DOHH2 (cell line): Measurements from ENCODE around the gene PGD.

Experiments used
- H3F3A ChIP-seq: fragments of 200-600 bp; sonication (generic), shearing (Covaris generic); 2 replicates; pipeline ENCODE4 v1.6.0; 2016; ENCODE audit warnings: antibody characterized with exemption, mild to moderate bottlenecking; ENCODE audit not compliant: control insufficient read depth, insufficient read depth
- H3K27ac ChIP-seq: fragments of 200-600 bp; sonication (generic); 2 replicates; pipeline ENCODE4 v1.5.1; 2014; ENCODE audit warnings: low read depth, mild to moderate bottlenecking, low read length, moderate library complexity
- H3K27me3 ChIP-seq: fragments of 200-600 bp; sonication (generic); 2 replicates; pipeline ENCODE4 v1.6.1; 2014; ENCODE audit warnings: mild to moderate bottlenecking, low read length, mixed read lengths; ENCODE audit not compliant: control insufficient read depth
- H3K36me3 ChIP-seq: fragments of 200-600 bp; sonication (generic); 2 replicates; pipeline ENCODE4 v1.6.1; 2014; ENCODE audit warnings: mild to moderate bottlenecking, low read length, moderate library complexity, mixed read lengths; ENCODE audit not compliant: control insufficient read depth
- H3K4me1 ChIP-seq: fragments of 200-600 bp; sonication (generic); 2 replicates; pipeline ENCODE4 v1.6.1; 2014; ENCODE audit warnings: mild to moderate bottlenecking, low read length, mixed read lengths; ENCODE audit not compliant: control insufficient read depth
- H3K4me2 ChIP-seq: fragments of 200-600 bp; sonication (generic); 2 replicates; pipeline ENCODE4 v1.6.0; 2014; ENCODE audit warnings: mild to moderate bottlenecking, low read length, moderate library complexity
- H3K4me3 ChIP-seq: fragments of 200-600 bp; sonication (generic); 2 replicates; pipeline ENCODE4 v1.5.1; 2014; ENCODE audit warnings: mild to moderate bottlenecking, low read length, mixed read lengths
- H3K79me2 ChIP-seq: fragments of 200-600 bp; sonication (generic); 2 replicates; pipeline ENCODE4 v1.6.1; 2014; ENCODE audit warnings: mild to moderate bottlenecking, low read length, mixed read lengths; ENCODE audit not compliant: control insufficient read depth
- H3K9me2 ChIP-seq: fragments of 200-600 bp; sonication (generic); replicated peaks from 2 replicates; pipeline ENCODE4 v1.6.1; 2014; ENCODE audit warnings: mild to moderate bottlenecking, low read length, mixed read lengths; ENCODE audit not compliant: control insufficient read depth
- H3K9me3 ChIP-seq: fragments of 200-600 bp; sonication (generic); 2 replicates; pipeline ENCODE4 v1.6.1; 2014; ENCODE audit warnings: antibody characterized with exemption, low read length, mixed read lengths; ENCODE audit not compliant: control insufficient read depth, insufficient read depth
- H4K20me1 ChIP-seq: fragments of 200-600 bp; sonication (generic); 2 replicates; pipeline ENCODE4 v1.6.0; 2014; ENCODE audit warnings: low read depth, mild to moderate bottlenecking, antibody characterized with exemption, low read length, moderate library complexity; ENCODE audit not compliant: control insufficient read depth, insufficient read depth
- CTCF ChIP-seq: fragments of 200-600 bp; sonication (generic); IDR thresholded peaks from one replicate; pipeline ENCODE4 v1.5.1; 2014; ENCODE audit warnings: antibody characterized with exemption, mild to moderate bottlenecking, low read depth, low read length; ENCODE audit not compliant: poor library complexity, severe bottlenecking
- EZH2phosphoT487 ChIP-seq: fragments of 200-600 bp; sonication (generic); IDR thresholded peaks from 2 replicates; pipeline ENCODE4 v1.6.1; 2017; ENCODE audit warnings: borderline replicate concordance, mild to moderate bottlenecking, antibody characterized with exemption, low read length, moderate library complexity, mixed read lengths

Gene PGD

GRCh38 chr1:10428984-10429383 lies 30.1 kb downstream of the PGD start:
- no peaks in the 10 kb centered on the region for H3K9me2 ChIP-seq
- peaks cover 7% of the 10 kb centered on the region; the same call in 1 of the 2 replicates for H3K36me3 ChIP-seq
- H3K4me1 ChIP-seq: peaks cover 47% of the 10 kb centered on the region
- TF ChIP-seq EZH2phosphoT487 (no peak), CTCF (no peak)
- H3F3A ChIP-seq: no peaks in the 10 kb centered on the region
- peaks cover 33% of the 10 kb centered on the region for H3K79me2 ChIP-seq
- H3K27ac ChIP-seq: no peak overlapping the region
- H3K9me3 ChIP-seq: no peaks in the 10 kb centered on the region
- H3K27me3 ChIP-seq: no peaks in the 10 kb centered on the region
- H4K20me1 ChIP-seq: no peaks in the 10 kb centered on the region
- no peak overlapping the region for H3K4me3 ChIP-seq
- no peak overlapping the region for H3K4me2 ChIP-seq

- Histone ChIP-seq H3K9me3 (no peaks in the 10 kb centered on the region), H4K20me1 (no peaks in the 10 kb centered on the region), H3K9me2 (no peaks in the 10 kb centered on the region), H3K27me3 (no peaks in the 10 kb centered on the region), H3F3A (no peaks in the 10 kb centered on the region), H3K27ac (no peak overlapping the region), H3K79me2 (peaks cover 33% of the 10 kb centered on the region), H3K4me3 (peak overlapping the region; percentile 100), H3K4me1 (peaks cover 47% of the 10 kb centered on the region), H3K36me3 (peaks cover 14% of the 10 kb centered on the region), H3K4me2 (peak overlapping the region; percentile 94)
- TF ChIP-seq CTCF: no peak
- no peak for TF ChIP-seq EZH2phosphoT487
These were observed 31.0 kb downstream of the PGD start for GRCh38 chr1:10429868-10430215.

GRCh38 chr1:10430216-10431069 lies 31.6 kb downstream of the PGD start, which contains the start of gene CENPS:
TSS of gene CENPS (plus strand) at chr1:10430433. CDS start at chr1:10430518, 85 bp downstream.
- no peaks in the 10 kb centered on the region for H3K27me3 ChIP-seq
- H4K20me1 ChIP-seq: no peaks in the 10 kb centered on the region
- H3K27ac ChIP-seq: peak within 1 kb of the TSS; percentile 66
- no peaks in the 10 kb centered on the region for H3F3A ChIP-seq
- TF ChIP-seq EZH2phosphoT487: no peak
- TF ChIP-seq CTCF: peak; percentile 89
- H3K79me2 ChIP-seq: peaks cover 33% of the 10 kb centered on the region
- peak within 1 kb of the TSS; percentile 100 for H3K4me3 ChIP-seq
- no peaks in the 10 kb centered on the region for H3K9me2 ChIP-seq
- no peaks in the 10 kb centered on the region for H3K9me3 ChIP-seq
- H3K4me1 ChIP-seq: peaks cover 47% of the 10 kb centered on the region
- peaks cover 19% of the 10 kb centered on the region for H3K36me3 ChIP-seq
- peak within 1 kb of the TSS; percentile 94 for H3K4me2 ChIP-seq
